MM.1S (cell line): ENCODE data around the gene GALNT12.

Experiments
- DNase-seq: peaks from one replicate; pipeline ENCODE4 v3.0.0-alpha.2; 2015
- H2AFZ ChIP-seq: fragments of 300-600 bp; sonication (generic); 2 replicates; pipeline ENCODE4 v1.6.0; 2016; ENCODE audit warnings: antibody characterized with exemption, low read length
- H3F3A ChIP-seq: fragments of 300-600 bp; sonication (generic); 2 replicates; pipeline ENCODE4 v1.6.1; 2016; ENCODE audit warnings: mild to moderate bottlenecking, antibody characterized with exemption, low read length, moderate library complexity, mixed read lengths; ENCODE audit not compliant: insufficient read depth
- H3K27ac ChIP-seq: fragments of 300-600 bp; sonication (generic); 2 replicates; pipeline ENCODE4 v1.5.1; 2016; ENCODE audit warnings: mild to moderate bottlenecking, low read length
- H3K27me3 ChIP-seq: fragments of 300-600 bp; sonication (generic); replicated peaks from 2 replicates; pipeline ENCODE4 v1.6.0; 2016; ENCODE audit warnings: low read length; ENCODE audit not compliant: insufficient read depth
- H3K36me3 ChIP-seq: fragments of 300-600 bp; sonication (generic); replicated peaks from 2 replicates; pipeline ENCODE4 v1.6.1; 2016; ENCODE audit warnings: mild to moderate bottlenecking, low read length, mixed read lengths; ENCODE audit not compliant: insufficient read depth
- H3K4me1 ChIP-seq: fragments of 300-600 bp; sonication (generic); 2 replicates; pipeline ENCODE4 v1.6.1; 2016; ENCODE audit warnings: low read length, mixed read lengths
- H3K4me2 ChIP-seq: fragments of 300-600 bp; sonication (generic); 2 replicates; pipeline ENCODE4 v1.6.0; 2016; ENCODE audit warnings: low read depth, low read length
- H3K4me3 ChIP-seq: fragments of 300-600 bp; sonication (generic); 2 replicates; pipeline ENCODE4 v1.5.1; 2016; ENCODE audit warnings: low read length, mixed read lengths
- H3K79me2 ChIP-seq: fragments of 300-600 bp; sonication (generic); 2 replicates; pipeline ENCODE4 v1.6.1; 2016; ENCODE audit warnings: mixed run types, low read length, mixed read lengths
- H3K9ac ChIP-seq: fragments of 300-600 bp; sonication (generic); 2 replicates; pipeline ENCODE4 v1.6.1; 2016; ENCODE audit warnings: low read length, mixed read lengths
- H3K9me2 ChIP-seq: fragments of 300-600 bp; sonication (generic); replicated peaks from 2 replicates; pipeline ENCODE4 v1.6.1; 2016; ENCODE audit warnings: mild to moderate bottlenecking, low read length, mixed read lengths; ENCODE audit not compliant: insufficient read depth
- H3K9me3 ChIP-seq: fragments of 300-600 bp; sonication (generic); replicated peaks from 2 replicates; pipeline ENCODE4 v1.6.1; 2016; ENCODE audit warnings: mild to moderate bottlenecking, low read length, mixed read lengths; ENCODE audit not compliant: insufficient read depth
- H4K20me1 ChIP-seq: fragments of 300-600 bp; sonication (generic); 2 replicates; pipeline ENCODE4 v1.6.1; 2016; ENCODE audit warnings: mild to moderate bottlenecking, low read length, moderate library complexity, mixed read lengths; ENCODE audit not compliant: insufficient read depth
- EZH2 ChIP-seq: fragments of 300-600 bp; sonication (generic); optimal IDR thresholded peaks from 2 replicates; pipeline ENCODE3; 2017; ENCODE audit warnings: low read depth, mild to moderate bottlenecking, antibody characterized with exemption, low read length, mixed read lengths
- EZH2phosphoT487 ChIP-seq: fragments of 300-600 bp; sonication (generic); IDR thresholded peaks from 2 replicates; pipeline ENCODE4 v1.6.1; 2018; ENCODE audit warnings: antibody characterized with exemption, low read length
- TF ChIP-seq, protein P1 (sequence below): fragments of 300-600 bp; sonication (generic); IDR thresholded peaks from 2 replicates; pipeline ENCODE4 v1.5.1; 2016; ENCODE audit warnings: antibody characterized with exemption, low read length, mixed read lengths

Gene GALNT12

DNA sequence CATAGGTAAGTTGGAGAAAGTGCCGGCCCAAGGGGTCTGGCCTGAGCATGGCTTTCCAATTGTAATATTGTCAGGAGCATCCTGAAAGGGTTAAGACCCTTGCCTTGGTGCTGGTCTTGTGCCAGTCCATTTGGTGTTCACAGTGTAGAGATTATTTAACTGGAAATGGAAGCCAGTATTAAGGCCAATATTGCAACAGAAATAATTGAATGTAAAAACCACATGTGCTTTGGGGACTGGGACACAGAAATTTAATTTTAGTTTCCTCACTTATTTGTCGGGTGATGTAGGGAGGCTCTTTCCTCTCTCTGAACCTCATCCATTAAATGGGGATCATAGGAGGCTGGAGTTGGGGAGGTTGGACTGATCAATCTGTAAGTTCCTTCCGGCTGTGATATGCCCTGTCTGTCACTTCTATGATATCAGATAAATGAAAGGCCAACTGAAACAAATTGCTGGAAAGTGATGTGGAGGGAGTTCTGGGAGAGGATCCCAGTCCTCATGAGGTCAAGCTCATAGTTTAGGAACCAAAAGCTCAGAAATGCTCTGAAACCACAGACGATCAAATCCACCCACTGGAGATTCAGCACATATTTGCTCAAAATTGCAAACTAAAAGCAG is 81.4 kb downstream of the GALNT12 start:
- TF ChIP-seq EZH2phosphoT487: no peak
- TF ChIP-seq, protein P1, sequence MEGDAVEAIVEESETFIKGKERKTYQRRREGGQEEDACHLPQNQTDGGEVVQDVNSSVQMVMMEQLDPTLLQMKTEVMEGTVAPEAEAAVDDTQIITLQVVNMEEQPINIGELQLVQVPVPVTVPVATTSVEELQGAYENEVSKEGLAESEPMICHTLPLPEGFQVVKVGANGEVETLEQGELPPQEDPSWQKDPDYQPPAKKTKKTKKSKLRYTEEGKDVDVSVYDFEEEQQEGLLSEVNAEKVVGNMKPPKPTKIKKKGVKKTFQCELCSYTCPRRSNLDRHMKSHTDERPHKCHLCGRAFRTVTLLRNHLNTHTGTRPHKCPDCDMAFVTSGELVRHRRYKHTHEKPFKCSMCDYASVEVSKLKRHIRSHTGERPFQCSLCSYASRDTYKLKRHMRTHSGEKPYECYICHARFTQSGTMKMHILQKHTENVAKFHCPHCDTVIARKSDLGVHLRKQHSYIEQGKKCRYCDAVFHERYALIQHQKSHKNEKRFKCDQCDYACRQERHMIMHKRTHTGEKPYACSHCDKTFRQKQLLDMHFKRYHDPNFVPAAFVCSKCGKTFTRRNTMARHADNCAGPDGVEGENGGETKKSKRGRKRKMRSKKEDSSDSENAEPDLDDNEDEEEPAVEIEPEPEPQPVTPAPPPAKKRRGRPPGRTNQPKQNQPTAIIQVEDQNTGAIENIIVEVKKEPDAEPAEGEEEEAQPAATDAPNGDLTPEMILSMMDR: no peak
- TF ChIP-seq EZH2: no peak
- Histone ChIP-seq H3K27me3 (no peaks in the 10 kb centered on the region), H2AFZ (no peak overlapping the region), H4K20me1 (no peaks in the 10 kb centered on the region), H3F3A (no peaks in the 10 kb centered on the region), H3K9ac (no peak overlapping the region), H3K4me3 (no peak overlapping the region), H3K36me3 (no peaks in the 10 kb centered on the region), H3K79me2 (no peaks in the 10 kb centered on the region), H3K27ac (no peak overlapping the region), H3K9me2 (no peaks in the 10 kb centered on the region), H3K9me3 (no peaks in the 10 kb centered on the region), H3K4me1 (no peaks in the 10 kb centered on the region), H3K4me2 (no peak overlapping the region)
- no peak for DNase-seq

GRCh38 chr9:98890256-98890655 is 82.8 kb downstream of the GALNT12 start:
- H2AFZ ChIP-seq: no peak overlapping the region
- H4K20me1 ChIP-seq: no peaks in the 10 kb centered on the region
- TF ChIP-seq EZH2phosphoT487: no peak
- TF ChIP-seq, protein P1: no peak
- TF ChIP-seq EZH2: no peak
- no peaks in the 10 kb centered on the region for H3K79me2 ChIP-seq
- H3K4me1 ChIP-seq: no peaks in the 10 kb centered on the region
- H3K9me3 ChIP-seq: no peaks in the 10 kb centered on the region
- no peak overlapping the region for H3K27ac ChIP-seq
- H3K4me3 ChIP-seq: no peak overlapping the region
- DNase-seq: no peak
- H3F3A ChIP-seq: no peaks in the 10 kb centered on the region
- no peak overlapping the region for H3K9ac ChIP-seq
- no peak overlapping the region for H3K4me2 ChIP-seq
- no peaks in the 10 kb centered on the region for H3K36me3 ChIP-seq
- H3K9me2 ChIP-seq: no peaks in the 10 kb centered on the region
- H3K27me3 ChIP-seq: no peaks in the 10 kb centered on the region

DNA sequence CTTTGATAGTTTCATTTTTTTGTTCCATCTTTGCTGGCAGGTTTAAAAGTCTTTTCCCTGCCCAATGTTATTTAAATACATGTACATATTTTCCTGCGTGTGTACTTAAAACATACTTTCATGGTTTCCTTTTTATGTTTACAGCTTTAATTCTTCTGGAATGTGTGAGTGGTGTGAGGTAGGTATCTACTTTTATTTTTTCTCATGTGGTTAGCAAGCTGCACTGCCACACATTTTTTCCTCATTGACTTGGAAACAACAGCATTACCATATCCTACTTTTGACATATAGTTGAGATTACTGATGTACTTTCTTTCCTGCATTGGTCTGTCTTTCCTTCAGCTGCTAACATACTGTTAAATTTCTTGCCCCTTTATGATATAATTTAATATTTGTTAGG is 84.8 kb downstream of the GALNT12 start:
- TF ChIP-seq, protein P1: no peak
- TF ChIP-seq EZH2: no peak
- Histone ChIP-seq H3K27me3 (no peaks in the 10 kb centered on the region), H3K4me1 (no peaks in the 10 kb centered on the region), H2AFZ (no peak overlapping the region), H3K4me2 (no peak overlapping the region), H3F3A (no peaks in the 10 kb centered on the region), H3K27ac (no peak overlapping the region), H3K79me2 (no peaks in the 10 kb centered on the region), H3K4me3 (no peak overlapping the region), H3K9me2 (no peaks in the 10 kb centered on the region), H3K9me3 (no peaks in the 10 kb centered on the region), H4K20me1 (no peaks in the 10 kb centered on the region), H3K36me3 (no peaks in the 10 kb centered on the region), H3K9ac (no peak overlapping the region)
- DNase-seq: no peak
